SK-N-SH (cell line): ENCODE measurements around the gene CPPED1. TPM values are rescaled to one million over a fixed set of nuclear protein-coding genes. Genes with fewer than 3 reads are reported as not detected.

Experiments
- CTCF ChIA-PET: fragments of 300-600, 350-600 bp; formaldehyde crosslinking; extraction: SDS; loops from one replicate; lab custom pipeline; 2021; lab: Yijun Ruan, JAX
- POLR2A ChIA-PET: fragments of 350-600 bp; sonication (Branson Sonifier 250); formaldehyde crosslinking; extraction: SDS; loops from one replicate; lab custom pipeline; 2020; ENCODE audit warnings: antibody characterized with exemption, inconsistent platforms; lab: Yijun Ruan, JAX
- DNase-seq: peaks from one replicate; pipeline ENCODE4 v3.0.0; 2012
- H2AFZ ChIP-seq: fragments of 200-600 bp; sonication (generic); 2 replicates; pipeline ENCODE4 v1.8.1; 2016; ENCODE audit warnings: antibody characterized with exemption, mild to moderate bottlenecking, low read depth
- H3F3A ChIP-seq: fragments of 200-600 bp; sonication (generic); replicated peaks from 2 replicates; pipeline ENCODE3; 2016; ENCODE audit warnings: antibody characterized with exemption, mild to moderate bottlenecking; ENCODE audit not compliant: insufficient read depth
- H3K27ac ChIP-seq, 2 experiments: fragments of 200-500 bp in 1 of 2; fragments of 200-600 bp in 1 of 2; sonication (Bioruptor generic) in 1 of 2; sonication (generic), shearing (Covaris generic) in 1 of 2; 2 replicates each; pipeline versions ENCODE4 v1.5.1 to v1.6.1; 2014 to 2016; ENCODE audit warnings: low read depth in 2 of 2, inconsistent platforms in 1 of 2, low read length in 1 of 2, mild to moderate bottlenecking in 1 of 2, mixed read lengths in 1 of 2
- H3K27me3 ChIP-seq: fragments of 200-600 bp; sonication (generic), shearing (Covaris generic); 2 replicates; pipeline ENCODE4 v1.6.1; 2016; ENCODE audit warnings: mixed run types; ENCODE audit not compliant: insufficient read depth
- H3K36me3 ChIP-seq, 2 experiments: fragments of 200-500 bp in 1 of 2; fragments of 200-600 bp in 1 of 2; sonication (Bioruptor generic) in 1 of 2; sonication (generic) in 1 of 2; replicated peaks in 1 of 2; 2 replicates each; pipeline versions ENCODE3 to v1.5.1; 2014 to 2016; ENCODE audit warnings: low read length in 1 of 2, mild to moderate bottlenecking in 1 of 2; ENCODE audit not compliant: insufficient read depth in 2 of 2, control insufficient read depth in 1 of 2
- H3K4me1 ChIP-seq, 2 experiments: fragments of 200-500 bp in 1 of 2; fragments of 200-600 bp in 1 of 2; sonication (Bioruptor generic) in 1 of 2; sonication (generic), shearing (Covaris generic) in 1 of 2; 2 replicates each; pipeline versions ENCODE4 v1.5.1 to v1.6.1; 2014 to 2016; ENCODE audit warnings: low read depth in 1 of 2, low read length in 1 of 2, mixed run types in 1 of 2; ENCODE audit not compliant: insufficient read depth in 2 of 2, control insufficient read depth in 1 of 2
- H3K4me2 ChIP-seq: fragments of 200-600 bp; sonication (generic), shearing (Covaris generic); 2 replicates; pipeline ENCODE4 v1.6.1; 2017; ENCODE audit warnings: mixed run types
- H3K4me3 ChIP-seq, 2 experiments: fragments of 200-500 bp in 1 of 2; fragments of 200-600 bp in 1 of 2; sonication (Bioruptor generic) in 1 of 2; sonication (generic), shearing (Covaris generic) in 1 of 2; 2 replicates each; pipeline versions ENCODE4 v1.5.1 to v1.8.1; 2014 to 2016; ENCODE audit warnings: low read depth in 2 of 2, inconsistent platforms in 1 of 2, low read length in 1 of 2, mild to moderate bottlenecking in 1 of 2, mixed read lengths in 1 of 2, moderate library complexity in 1 of 2
- H3K79me2 ChIP-seq: fragments of 200-600 bp; sonication (generic); 2 replicates; pipeline ENCODE4 v1.8.1; 2017; ENCODE audit warnings: mild to moderate bottlenecking; ENCODE audit not compliant: insufficient read depth
- H3K9ac ChIP-seq: fragments of 200-600 bp; sonication (generic); 2 replicates; pipeline ENCODE4 v1.6.1; 2017; ENCODE audit warnings: mixed run types
- H3K9me2 ChIP-seq: fragments of 200-600 bp; sonication (generic); 2 replicates; pipeline ENCODE4 v1.6.1; 2017; ENCODE audit warnings: mixed run types
- H3K9me3 ChIP-seq: fragments of 200-600 bp; sonication (generic); 2 replicates; pipeline ENCODE4 v1.6.1; 2017; ENCODE audit warnings: mixed run types, mild to moderate bottlenecking, moderate library complexity
- H4K20me1 ChIP-seq: fragments of 200-600 bp; sonication (generic); 2 replicates; pipeline ENCODE4 v1.6.1; 2017; ENCODE audit warnings: mild to moderate bottlenecking, mixed run types; ENCODE audit not compliant: insufficient read depth
- CHD2 ChIP-seq: fragments of 150-350 bp; IDR thresholded peaks from 2 replicates; pipeline ENCODE4 v1.6.1; 2018; ENCODE audit warnings: low read length; ENCODE audit not compliant: partially characterized antibody
- EP300 ChIP-seq, 2 experiments: IDR thresholded peaks; 2 replicates each; pipeline versions ENCODE4 v1.4.0 to v1.6.1; 2012; ENCODE audit warnings: borderline replicate concordance in 1 of 2, low read depth in 1 of 2, low read length in 1 of 2
- FOXJ3 ChIP-seq: sonication (generic); formaldehyde crosslinking; IDR thresholded peaks from 2 replicates; pipeline ENCODE4 v1.5.1; 2020; ENCODE audit warnings: mild to moderate bottlenecking, missing genetic modification reagents
- GABPA ChIP-seq: IDR thresholded peaks from 2 replicates; pipeline ENCODE4 v1.4.0; 2012; ENCODE audit warnings: low read depth, mild to moderate bottlenecking
- GATA2 ChIP-seq: sonication (generic); formaldehyde crosslinking; IDR thresholded peaks from 2 replicates; pipeline ENCODE4 v1.5.0; 2020; ENCODE audit warnings: mild to moderate bottlenecking, missing genetic modification reagents
- IRF3 ChIP-seq: fragments of 150-350 bp; IDR thresholded peaks from 2 replicates; pipeline ENCODE4 v1.6.1; 2016; ENCODE audit warnings: mild to moderate bottlenecking, low read depth, low read length
- MEF2A ChIP-seq: IDR thresholded peaks from 2 replicates; pipeline ENCODE4 v1.4.0; 2012; ENCODE audit warnings: low read depth, borderline replicate concordance
- MXI1 ChIP-seq: IDR thresholded peaks from 2 replicates; pipeline ENCODE4 v1.6.1; 2012; ENCODE audit warnings: mild to moderate bottlenecking, low read depth, low read length, improper control_type of control experiment
- PBX3 ChIP-seq: IDR thresholded peaks from 2 replicates; pipeline ENCODE4; 2012
- RAD21 ChIP-seq: IDR thresholded peaks from 2 replicates; pipeline ENCODE4 v1.6.1; 2012; ENCODE audit warnings: mild to moderate bottlenecking, low read length
- RCOR1 ChIP-seq: fragments of 150-350 bp; IDR thresholded peaks from 2 replicates; pipeline ENCODE4 v1.6.1; 2017; ENCODE audit warnings: antibody characterized with exemption, low read length
- RXRA ChIP-seq: IDR thresholded peaks from 2 replicates; pipeline ENCODE4 v1.4.0; 2012; ENCODE audit warnings: low read depth, mild to moderate bottlenecking, borderline replicate concordance
- TCF12 ChIP-seq: IDR thresholded peaks from 2 replicates; pipeline ENCODE4 v1.4.0; 2012
- TEAD4 ChIP-seq: IDR thresholded peaks from 2 replicates; pipeline ENCODE4 v1.4.0; 2012; ENCODE audit warnings: mild to moderate bottlenecking, borderline replicate concordance; ENCODE audit not compliant: insufficient read depth
- WGBS: methylation state at CpG from one replicate; pipeline ENCODE4 v1.1.6; 2017; ENCODE audit warnings: low lambda C conversion rate; 5-methylcytosine and 5-hydroxymethylcytosine counted together
- polyA plus RNA-seq, 3 experiments: library from polyadenylated mRNA; depleted of rRNA; stranded (reverse); fragments of >200 nt; gene quantifications; 2 replicates each; pipeline ENCODE4 v1.2.3, GENCODE V29; 2012
- TF ChIP-seq, protein P1 (sequence below): IDR thresholded peaks from 2 replicates; pipeline ENCODE4 v1.4.0; 2012; ENCODE audit warnings: low read depth, borderline replicate concordance

Gene CPPED1
- polyA plus RNA-seq, 1 of the 3 experiments (the other 2 are of a cell fraction): 11.9 TPM

- Histone ChIP-seq H3K36me3 (peaks cover 0 to 5% of the 10 kb centered on the region in 2 experiments), H2AFZ (no peak overlapping the region), H3K27me3 (no peaks in the 10 kb centered on the region), H3K9me2 (no peaks in the 10 kb centered on the region), H3K4me3 (no peak overlapping the region), H3K9me3 (no peaks in the 10 kb centered on the region), H3K4me2 (no peak overlapping the region), H3F3A (no peaks in the 10 kb centered on the region), H3K27ac (no peak overlapping the region), H3K79me2 (peaks cover 11% of the 10 kb centered on the region; the same call in 1 of the 2 replicates), H3K9ac (no peak overlapping the region), H4K20me1 (no peaks in the 10 kb centered on the region), H3K4me1 (peaks cover 0 to 22% of the 10 kb centered on the region in 2 experiments; a peak in 2 of 4 replicates)
- 83% methylated on average over 6 of the region's 6 CpGs for WGBS
- ChIA-PET POLR2A (no interaction called here), CTCF (no interaction called here)
- no peak for TF ChIP-seq RXRA
- peak; percentile 17; the same call in 1 of the 2 replicates for TF ChIP-seq GATA2 (CRISPR knock-in tag)
- DNase-seq: no peak
Observed at GRCh38 chr16:12764813-12765488, 38.7 kb downstream of the CPPED1 start.

- no peak overlapping the region for H3K4me2 ChIP-seq
- H3K79me2 ChIP-seq: peaks cover 11% of the 10 kb centered on the region; the same call in 1 of the 2 replicates
- POLR2A ChIA-PET: interaction anchor here (1.6 kb wide), 1 partner anchor 40 kb away, joined by 3 read pairs; no protein-coding TSS in a partner anchor
- no peak overlapping the region for H3K9ac ChIP-seq
- H3K27me3 ChIP-seq: no peaks in the 10 kb centered on the region
- H2AFZ ChIP-seq: no peak overlapping the region
- H3K9me2 ChIP-seq: no peaks in the 10 kb centered on the region
- 85% methylated on average over 3 of the region's 3 CpGs for WGBS
- DNase-seq: peak; percentile 68
- no peak overlapping the region for H3K4me3 ChIP-seq
- peak overlapping the region in 1 of 2 experiments; percentile 54; a peak in 1 of 4 replicates for H3K27ac ChIP-seq
- H4K20me1 ChIP-seq: no peaks in the 10 kb centered on the region
- H3K4me1 ChIP-seq: peaks cover 0 to 28% of the 10 kb centered on the region in 2 experiments; a peak in 2 of 4 replicates
- no peaks in the 10 kb centered on the region for H3F3A ChIP-seq
- H3K36me3 ChIP-seq: peaks cover 0 to 5% of the 10 kb centered on the region in 2 experiments
- TF ChIP-seq EP300 (IDR thresholded peaks at IDR 0.05; ENCODE audit: borderline replicate concordance in 1 of 2, low read depth in 1 of 2, low read length in 1 of 2) (peak in 1 of 2 experiments; percentile 96; a peak in 2 of 4 replicates), FOXJ3 (peak; percentile 81), GABPA (no peak), PBX3 (no peak), CHD2 (peak; percentile 81), IRF3 (no peak), TEAD4 (peak; percentile 41; the same call in 1 of the 2 replicates), MXI1 (peak; percentile 38; the same call in 1 of the 2 replicates), RCOR1 (peak; percentile 96), TCF12 (peak; percentile 21; the same call in 1 of the 2 replicates), GATA2 (CRISPR knock-in tag) (peak; percentile 89), MEF2A (no peak), RAD21 (peak; percentile 41)
- TF ChIP-seq, protein P1, sequence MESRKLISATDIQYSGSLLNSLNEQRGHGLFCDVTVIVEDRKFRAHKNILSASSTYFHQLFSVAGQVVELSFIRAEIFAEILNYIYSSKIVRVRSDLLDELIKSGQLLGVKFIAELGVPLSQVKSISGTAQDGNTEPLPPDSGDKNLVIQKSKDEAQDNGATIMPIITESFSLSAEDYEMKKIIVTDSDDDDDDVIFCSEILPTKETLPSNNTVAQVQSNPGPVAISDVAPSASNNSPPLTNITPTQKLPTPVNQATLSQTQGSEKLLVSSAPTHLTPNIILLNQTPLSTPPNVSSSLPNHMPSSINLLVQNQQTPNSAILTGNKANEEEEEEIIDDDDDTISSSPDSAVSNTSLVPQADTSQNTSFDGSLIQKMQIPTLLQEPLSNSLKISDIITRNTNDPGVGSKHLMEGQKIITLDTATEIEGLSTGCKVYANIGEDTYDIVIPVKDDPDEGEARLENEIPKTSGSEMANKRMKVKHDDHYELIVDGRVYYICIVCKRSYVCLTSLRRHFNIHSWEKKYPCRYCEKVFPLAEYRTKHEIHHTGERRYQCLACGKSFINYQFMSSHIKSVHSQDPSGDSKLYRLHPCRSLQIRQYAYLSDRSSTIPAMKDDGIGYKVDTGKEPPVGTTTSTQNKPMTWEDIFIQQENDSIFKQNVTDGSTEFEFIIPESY: no peak
- TF ChIP-seq, all 33 proteins: peak for 9
- CTCF ChIA-PET: interaction anchor here (1.3 kb wide), 1 partner anchor 25 kb away, joined by 3 read pairs; no protein-coding TSS in a partner anchor
- H3K9me3 ChIP-seq: no peaks in the 10 kb centered on the region
Observed at GRCh38 chr16:12763517-12763916, 40.2 kb downstream of the CPPED1 start.
